AG10803 (cell line): ENCODE data around the gene TECPR2.

Source experiments
- DNase-seq: peaks from one replicate; pipeline ENCODE4 v3.0.0; 2010; ENCODE audit warnings: low read depth
- H3K4me3 ChIP-seq: 2 replicates; pipeline ENCODE4 v1.5.1; 2011; ENCODE audit warnings: mild to moderate bottlenecking, low read length, control low read depth
- TF ChIP-seq, protein P1 (sequence below): conservative IDR thresholded peaks from 2 replicates; pipeline ENCODE4 v1.5.1; 2011; ENCODE audit warnings: mild to moderate bottlenecking, low read length, control low read depth, inconsistent platforms

The TECPR2 gene

GRCh38 chr14:102495491-102496330, 133.0 kb downstream of the TECPR2 start:
- TF ChIP-seq, protein P1, sequence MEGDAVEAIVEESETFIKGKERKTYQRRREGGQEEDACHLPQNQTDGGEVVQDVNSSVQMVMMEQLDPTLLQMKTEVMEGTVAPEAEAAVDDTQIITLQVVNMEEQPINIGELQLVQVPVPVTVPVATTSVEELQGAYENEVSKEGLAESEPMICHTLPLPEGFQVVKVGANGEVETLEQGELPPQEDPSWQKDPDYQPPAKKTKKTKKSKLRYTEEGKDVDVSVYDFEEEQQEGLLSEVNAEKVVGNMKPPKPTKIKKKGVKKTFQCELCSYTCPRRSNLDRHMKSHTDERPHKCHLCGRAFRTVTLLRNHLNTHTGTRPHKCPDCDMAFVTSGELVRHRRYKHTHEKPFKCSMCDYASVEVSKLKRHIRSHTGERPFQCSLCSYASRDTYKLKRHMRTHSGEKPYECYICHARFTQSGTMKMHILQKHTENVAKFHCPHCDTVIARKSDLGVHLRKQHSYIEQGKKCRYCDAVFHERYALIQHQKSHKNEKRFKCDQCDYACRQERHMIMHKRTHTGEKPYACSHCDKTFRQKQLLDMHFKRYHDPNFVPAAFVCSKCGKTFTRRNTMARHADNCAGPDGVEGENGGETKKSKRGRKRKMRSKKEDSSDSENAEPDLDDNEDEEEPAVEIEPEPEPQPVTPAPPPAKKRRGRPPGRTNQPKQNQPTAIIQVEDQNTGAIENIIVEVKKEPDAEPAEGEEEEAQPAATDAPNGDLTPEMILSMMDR, result no peak
- H3K4me3 ChIP-seq, result no peak overlapping the region
- DNase-seq, result no peak

DNA sequence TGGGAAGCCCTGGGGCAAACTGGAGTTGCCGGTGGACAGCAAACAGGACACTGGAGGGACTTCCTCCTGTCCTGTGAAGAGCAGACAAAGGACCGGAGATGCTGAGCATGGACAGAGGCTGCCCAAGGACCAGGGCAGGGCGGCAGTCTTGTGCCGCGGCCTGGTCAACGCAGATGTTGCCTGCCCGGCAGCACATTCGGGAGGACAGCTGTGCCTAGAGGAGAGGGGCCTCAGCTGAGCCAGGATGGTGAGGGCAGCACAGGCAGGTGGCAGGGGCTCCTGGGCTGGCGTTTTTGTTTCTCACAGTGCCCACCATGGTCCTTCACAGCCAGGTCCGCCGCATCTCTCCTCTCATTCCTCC, 133.6 kb downstream of the TECPR2 start:
- DNase-seq, result no peak

DNA sequence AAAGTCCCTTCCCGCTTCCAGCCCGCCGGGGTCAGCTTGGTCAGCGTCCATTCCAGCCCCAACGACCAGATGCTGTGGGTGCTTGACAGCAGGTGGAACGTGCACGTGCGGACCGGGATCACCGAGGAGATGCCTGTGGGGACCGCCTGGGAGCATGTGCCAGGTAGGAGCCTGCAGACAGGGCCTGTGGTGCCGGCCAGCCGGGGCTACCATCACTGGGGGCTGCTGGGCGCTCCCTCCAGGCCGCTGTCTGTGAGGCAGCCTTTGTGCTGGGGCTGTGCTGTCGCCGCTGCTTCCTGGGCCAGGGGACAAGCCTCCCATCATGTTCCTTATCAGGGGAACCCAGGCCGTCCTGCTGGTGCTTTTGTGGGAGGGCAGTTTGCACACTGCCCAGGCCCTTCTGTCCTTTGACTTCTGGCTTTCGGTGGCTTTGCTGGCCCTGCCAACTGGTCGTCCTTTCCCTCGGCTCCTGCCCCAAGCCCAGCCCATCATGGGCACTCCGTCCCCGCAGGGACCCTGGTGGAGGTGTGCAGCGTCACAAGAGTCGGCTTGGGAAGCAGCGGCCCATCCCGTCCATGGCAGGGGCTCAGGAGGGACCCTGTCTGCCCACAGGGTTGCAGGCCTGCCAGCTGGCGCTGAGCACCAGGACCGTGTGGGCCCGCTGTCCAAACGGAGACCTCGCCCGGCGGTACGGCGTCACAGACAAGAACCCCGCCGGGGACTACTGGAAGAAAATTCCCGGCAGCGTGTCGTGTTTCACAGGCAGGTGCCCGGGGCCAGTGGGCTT, 134.4 kb downstream of the TECPR2 start:
- no peak overlapping the region for H3K4me3 ChIP-seq
- no peak for DNase-seq
- TF ChIP-seq, protein P1, result no peak

More for the DNA sequence above, 133.6 kb downstream of the TECPR2 start:
- no peak overlapping the region for H3K4me3 ChIP-seq
- TF ChIP-seq, protein P1, result no peak

- DNase-seq, result no peak
- no peak overlapping the region for H3K4me3 ChIP-seq
- TF ChIP-seq, protein P1, result no peak
These were observed 135.4 kb downstream of the TECPR2 start for GRCh38 chr14:102497998-102498677.

GRCh38 chr14:102498678-102499265, 136.0 kb downstream of the TECPR2 start:
- no peak for DNase-seq
- TF ChIP-seq, protein P1, result no peak
- H3K4me3 ChIP-seq, result no peak overlapping the region

DNA sequence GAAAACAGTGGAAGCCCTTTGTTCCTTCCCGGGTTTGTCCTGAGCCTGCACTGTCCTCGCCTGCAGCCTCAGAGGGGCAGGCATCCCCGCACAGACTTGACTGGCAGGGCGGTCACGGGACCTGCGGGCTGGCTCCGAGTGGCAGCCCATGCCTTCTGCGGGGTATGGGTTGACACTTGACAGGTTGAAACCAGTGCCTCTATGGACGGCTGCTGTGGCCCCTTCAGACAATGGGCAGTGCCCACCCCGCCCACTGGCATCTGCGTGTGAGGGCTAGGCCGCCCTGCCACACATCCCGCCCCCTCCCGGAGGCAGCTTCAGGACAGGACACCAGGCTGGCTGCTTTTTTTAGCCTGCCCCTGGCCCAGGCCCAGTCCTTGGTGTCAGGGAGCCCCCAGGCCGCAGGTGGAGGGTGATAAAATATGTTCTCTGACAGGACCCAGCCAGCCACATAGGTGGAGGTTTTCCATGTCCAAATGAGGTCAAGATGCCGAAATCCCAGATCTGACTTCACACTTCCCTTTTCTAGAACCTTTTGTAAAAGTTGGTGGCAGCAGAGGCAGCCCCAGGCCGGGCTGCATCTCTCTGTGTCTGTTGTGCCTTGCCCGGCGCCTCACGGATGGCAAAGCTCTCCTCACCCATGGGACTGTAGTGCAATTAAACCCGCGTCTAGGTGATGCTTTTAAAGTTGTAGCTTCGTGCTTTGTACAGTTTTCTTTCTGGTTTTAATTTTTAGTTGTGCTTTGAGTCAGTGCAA, 136.8 kb downstream of the TECPR2 start:
- TF ChIP-seq, protein P1, result no peak
- H3K4me3 ChIP-seq, result no peak overlapping the region
- no peak for DNase-seq
